Measurements from ENCODE around the gene CLCN4. TPM values are rescaled to one million over a fixed set of nuclear protein-coding genes. Genes with fewer than 3 reads are reported as not detected.

The CLCN4 gene
- total and polyA plus RNA-seq, 8 donors: 4.4 to 11.8 (median 5.9) TPM

DNA sequence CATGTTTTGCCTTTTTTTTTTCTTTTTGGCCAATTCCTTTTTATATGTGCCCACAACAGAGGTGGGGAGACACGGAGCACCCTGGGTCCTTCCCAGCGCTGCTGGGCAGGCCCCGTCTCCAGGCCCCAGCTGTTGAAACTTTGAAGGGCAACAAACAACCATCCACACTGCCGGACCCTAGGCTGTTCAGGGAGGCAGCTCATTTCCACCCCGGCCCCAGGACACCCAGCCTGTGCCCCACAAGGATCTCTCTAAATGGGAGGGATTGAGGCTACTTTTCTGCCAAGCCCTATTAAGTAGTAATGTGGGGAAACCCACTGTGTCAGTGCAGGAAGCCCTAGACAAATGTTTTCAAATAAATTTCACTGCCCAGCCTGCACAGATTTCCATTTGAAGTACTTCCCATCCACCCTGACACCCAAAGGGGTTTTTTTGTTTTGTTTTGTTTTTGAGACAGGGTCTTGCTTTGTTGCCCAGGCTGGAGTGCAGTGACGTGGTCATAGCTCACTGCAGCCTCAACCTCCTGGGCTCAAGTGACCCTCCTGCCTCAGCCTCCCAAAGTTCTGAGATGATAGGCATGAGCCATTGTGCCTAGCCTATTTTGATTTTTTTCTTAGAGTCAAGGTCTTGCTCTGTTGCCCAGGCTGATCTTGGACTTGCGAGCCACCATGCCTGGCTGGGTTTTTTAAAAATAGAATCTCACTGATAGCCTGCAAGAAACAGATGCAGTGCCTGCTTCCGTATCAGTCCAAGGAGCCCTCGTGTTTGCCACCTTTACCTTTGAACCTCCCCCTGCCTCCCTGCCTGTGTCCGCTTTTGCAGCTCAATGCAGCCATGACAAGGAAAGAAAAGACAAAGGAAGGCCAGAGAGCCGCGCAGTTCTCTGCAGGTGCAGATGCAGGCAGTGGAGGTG is 13.4 kb upstream of the CLCN4 start:
- Histone ChIP-seq H3K36me3 (peaks cover 0 to 41% of the 10 kb centered on the region in 2 donors), H3K4me1 (no peaks in the 10 kb centered on the region), H3K27ac (no peak overlapping the region), H3K4me3 (no peak overlapping the region), H3K27me3 (no peaks in the 10 kb centered on the region), H3K9me3 (no peaks in the 10 kb centered on the region)
- intact Hi-C loops (cut with DNase I): no loop called here
- ATAC-seq: no peak
- TF ChIP-seq CTCF (IDR thresholded peaks at IDR 0.05): no peak
- peak in 1 of 4 donors; percentile 12 for DNase-seq

GRCh38 chrX:10146346-10146745 is 10.4 kb upstream of the CLCN4 start:
- Histone ChIP-seq H3K4me1 (no peaks in the 10 kb centered on the region), H3K4me3 (no peak overlapping the region), H3K36me3 (peaks cover 0 to 18% of the 10 kb centered on the region in 2 donors), H3K27ac (no peak overlapping the region), H3K9me3 (no peaks in the 10 kb centered on the region), H3K27me3 (no peaks in the 10 kb centered on the region)
- intact Hi-C loops (cut with DNase I): no loop called here
- ATAC-seq: no peak
- no peak for DNase-seq
- TF ChIP-seq CTCF (IDR thresholded peaks at IDR 0.05): no peak

DNA sequence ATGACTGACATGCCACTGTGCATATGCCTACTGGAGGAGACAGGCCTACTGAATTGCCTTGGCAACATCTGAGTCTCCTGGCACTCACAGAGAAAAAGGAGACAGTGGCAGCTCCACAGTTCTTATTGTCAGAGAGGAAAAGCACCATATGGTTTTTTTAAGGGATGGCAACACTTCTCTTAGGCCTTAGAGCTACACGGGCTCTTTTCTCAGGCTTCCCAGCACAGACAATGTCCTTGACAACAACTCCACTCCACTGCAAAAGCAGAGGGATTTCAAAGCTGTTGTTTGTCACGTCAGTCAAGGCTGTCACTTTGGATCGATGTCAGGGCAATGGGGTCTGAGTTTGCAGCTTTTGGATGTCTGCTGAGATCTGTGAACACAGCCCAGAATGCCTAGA is 4.7 kb upstream of the CLCN4 start:
- TF ChIP-seq CTCF (IDR thresholded peaks at IDR 0.05): no peak
- Histone ChIP-seq H3K4me1 (peaks cover 0 to 6% of the 10 kb centered on the region in 2 donors), H3K36me3 (no peaks in the 10 kb centered on the region), H3K27me3 (peaks cover 0 to 3% of the 10 kb centered on the region in 2 donors), H3K9me3 (no peaks in the 10 kb centered on the region), H3K4me3 (no peak overlapping the region), H3K27ac (no peak overlapping the region)
- DNase-seq (no peak), ATAC-seq (no peak)
- intact Hi-C loops (cut with DNase I): no loop called here

- DNase-seq (no peak), ATAC-seq (no peak)
Measured at GRCh38 chrX:10155137-10155536, 1.6 kb upstream of the CLCN4 start.

More at GRCh38 chrX:10155137-10155536, 1.6 kb upstream of the CLCN4 start:
- H3K4me3 ChIP-seq: no peak overlapping the region
- TF ChIP-seq CTCF (IDR thresholded peaks at IDR 0.05): no peak
- H3K36me3 ChIP-seq: no peaks in the 10 kb centered on the region
- peaks cover 3 to 10% of the 10 kb centered on the region in 2 donors for H3K27me3 ChIP-seq
- peaks cover 0 to 8% of the 10 kb centered on the region in 2 donors for H3K4me1 ChIP-seq
- H3K9me3 ChIP-seq: no peaks in the 10 kb centered on the region
- H3K27ac ChIP-seq: no peak overlapping the region
- intact Hi-C loops (cut with DNase I): no loop called here

Data from left lung (tissue), 10 donors.